Measurements from ENCODE around the gene ABI1. TPM values are rescaled to one million over a fixed set of nuclear protein-coding genes. Genes with fewer than 3 reads are reported as not detected.

ABI1 gene
- total and polyA plus RNA-seq, 4 donors = 10.7 to 18.3 (median 14.3) TPM

GRCh38 chr10:26839966-26840627, 20.7 kb downstream of the ABI1 start:
- Histone ChIP-seq H3K4me1 (ENCODE audit: control insufficient read depth in 4 of 4, insufficient read depth in 4 of 4, low read length in 3 of 4) (peaks cover 0 to 3% (median 1%) of the 10 kb centered on the region in 4 donors), H3K27me3 (ENCODE audit: control insufficient read depth in 4 of 4, insufficient read depth in 4 of 4, low read length in 3 of 4) (no peaks in the 10 kb centered on the region), H3K36me3 (ENCODE audit: control insufficient read depth in 4 of 4, insufficient read depth in 3 of 4, low read depth in 1 of 4, low read length in 3 of 4) (peaks cover 0 to 4% (median 0%) of the 10 kb centered on the region in 4 donors), H3K9me3 (ENCODE audit: control insufficient read depth in 4 of 4, low read length in 3 of 4) (no peaks in the 10 kb centered on the region), H3K9ac (ENCODE audit: low read depth in 1 of 2, low read length in 2 of 2) (no peak overlapping the region), H3K27ac (ENCODE audit: low read depth in 1 of 2, low read length in 2 of 2) (no peak overlapping the region), H3K4me3 (ENCODE audit: low read depth in 1 of 3, low read length in 3 of 3) (no peak overlapping the region)
- no peak for DNase-seq (ENCODE audit: low spot score)
- WGBS = 60% methylated on average over 3 of the region's 3 CpGs
- no peak for TF ChIP-seq FOXA2 (IDR thresholded peaks at IDR 0.05)
- TF ChIP-seq SP1 (IDR thresholded peaks at IDR 0.05) = no peak
- no peak for TF ChIP-seq TAF1 (conservative IDR thresholded peaks at IDR 0.05)
- TF ChIP-seq GABPA (IDR thresholded peaks at IDR 0.05 in 1 of 2, conservative IDR thresholded peaks at IDR 0.05 in 1 of 2) = no peak
- no peak for TF ChIP-seq HNF4A (conservative IDR thresholded peaks at IDR 0.05)
- TF ChIP-seq NR2F2 (IDR thresholded peaks at IDR 0.05) = no peak
- no peak for TF ChIP-seq RXRA (IDR thresholded peaks at IDR 0.05)
- TF ChIP-seq EGR1 (IDR thresholded peaks at IDR 0.05; ENCODE audit: low read depth in 2 of 2) = no peak
- no peak for TF ChIP-seq HNF4G (IDR thresholded peaks at IDR 0.05)
- TF ChIP-seq, protein P1, sequence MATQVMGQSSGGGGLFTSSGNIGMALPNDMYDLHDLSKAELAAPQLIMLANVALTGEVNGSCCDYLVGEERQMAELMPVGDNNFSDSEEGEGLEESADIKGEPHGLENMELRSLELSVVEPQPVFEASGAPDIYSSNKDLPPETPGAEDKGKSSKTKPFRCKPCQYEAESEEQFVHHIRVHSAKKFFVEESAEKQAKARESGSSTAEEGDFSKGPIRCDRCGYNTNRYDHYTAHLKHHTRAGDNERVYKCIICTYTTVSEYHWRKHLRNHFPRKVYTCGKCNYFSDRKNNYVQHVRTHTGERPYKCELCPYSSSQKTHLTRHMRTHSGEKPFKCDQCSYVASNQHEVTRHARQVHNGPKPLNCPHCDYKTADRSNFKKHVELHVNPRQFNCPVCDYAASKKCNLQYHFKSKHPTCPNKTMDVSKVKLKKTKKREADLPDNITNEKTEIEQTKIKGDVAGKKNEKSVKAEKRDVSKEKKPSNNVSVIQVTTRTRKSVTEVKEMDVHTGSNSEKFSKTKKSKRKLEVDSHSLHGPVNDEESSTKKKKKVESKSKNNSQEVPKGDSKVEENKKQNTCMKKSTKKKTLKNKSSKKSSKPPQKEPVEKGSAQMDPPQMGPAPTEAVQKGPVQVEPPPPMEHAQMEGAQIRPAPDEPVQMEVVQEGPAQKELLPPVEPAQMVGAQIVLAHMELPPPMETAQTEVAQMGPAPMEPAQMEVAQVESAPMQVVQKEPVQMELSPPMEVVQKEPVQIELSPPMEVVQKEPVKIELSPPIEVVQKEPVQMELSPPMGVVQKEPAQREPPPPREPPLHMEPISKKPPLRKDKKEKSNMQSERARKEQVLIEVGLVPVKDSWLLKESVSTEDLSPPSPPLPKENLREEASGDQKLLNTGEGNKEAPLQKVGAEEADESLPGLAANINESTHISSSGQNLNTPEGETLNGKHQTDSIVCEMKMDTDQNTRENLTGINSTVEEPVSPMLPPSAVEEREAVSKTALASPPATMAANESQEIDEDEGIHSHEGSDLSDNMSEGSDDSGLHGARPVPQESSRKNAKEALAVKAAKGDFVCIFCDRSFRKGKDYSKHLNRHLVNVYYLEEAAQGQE (IDR thresholded peaks at IDR 0.05) = no peak
- TF ChIP-seq, protein P2, sequence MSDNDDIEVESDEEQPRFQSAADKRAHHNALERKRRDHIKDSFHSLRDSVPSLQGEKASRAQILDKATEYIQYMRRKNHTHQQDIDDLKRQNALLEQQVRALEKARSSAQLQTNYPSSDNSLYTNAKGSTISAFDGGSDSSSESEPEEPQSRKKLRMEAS (IDR thresholded peaks at IDR 0.05) = no peak
- TF ChIP-seq ZBTB33 (IDR thresholded peaks at IDR 0.05) = no peak
- no peak for TF ChIP-seq RAD21 (IDR thresholded peaks at IDR 0.05)
- TF ChIP-seq, protein P3, sequence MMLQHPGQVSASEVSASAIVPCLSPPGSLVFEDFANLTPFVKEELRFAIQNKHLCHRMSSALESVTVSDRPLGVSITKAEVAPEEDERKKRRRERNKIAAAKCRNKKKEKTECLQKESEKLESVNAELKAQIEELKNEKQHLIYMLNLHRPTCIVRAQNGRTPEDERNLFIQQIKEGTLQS (IDR thresholded peaks at IDR 0.05) = no peak
- TF ChIP-seq FOXA1 (IDR thresholded peaks at IDR 0.05) = no peak
- no peak for TF ChIP-seq JUND (IDR thresholded peaks at IDR 0.05)
- no peak for TF ChIP-seq YY1 (IDR thresholded peaks at IDR 0.05)
- TF ChIP-seq, protein P4, sequence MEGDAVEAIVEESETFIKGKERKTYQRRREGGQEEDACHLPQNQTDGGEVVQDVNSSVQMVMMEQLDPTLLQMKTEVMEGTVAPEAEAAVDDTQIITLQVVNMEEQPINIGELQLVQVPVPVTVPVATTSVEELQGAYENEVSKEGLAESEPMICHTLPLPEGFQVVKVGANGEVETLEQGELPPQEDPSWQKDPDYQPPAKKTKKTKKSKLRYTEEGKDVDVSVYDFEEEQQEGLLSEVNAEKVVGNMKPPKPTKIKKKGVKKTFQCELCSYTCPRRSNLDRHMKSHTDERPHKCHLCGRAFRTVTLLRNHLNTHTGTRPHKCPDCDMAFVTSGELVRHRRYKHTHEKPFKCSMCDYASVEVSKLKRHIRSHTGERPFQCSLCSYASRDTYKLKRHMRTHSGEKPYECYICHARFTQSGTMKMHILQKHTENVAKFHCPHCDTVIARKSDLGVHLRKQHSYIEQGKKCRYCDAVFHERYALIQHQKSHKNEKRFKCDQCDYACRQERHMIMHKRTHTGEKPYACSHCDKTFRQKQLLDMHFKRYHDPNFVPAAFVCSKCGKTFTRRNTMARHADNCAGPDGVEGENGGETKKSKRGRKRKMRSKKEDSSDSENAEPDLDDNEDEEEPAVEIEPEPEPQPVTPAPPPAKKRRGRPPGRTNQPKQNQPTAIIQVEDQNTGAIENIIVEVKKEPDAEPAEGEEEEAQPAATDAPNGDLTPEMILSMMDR (IDR thresholded peaks at IDR 0.05; ENCODE audit: low read depth, low read length, missing input control) = no peak

Data from liver (tissue), 9 donors.